ENCODE results near the gene ALG1.
"Not testable (repeated sequence)": the region's sequence is repeated elsewhere in the genome, so short reads cannot be mapped to it uniquely, and the experiment has no call there.

The ALG1 gene

GRCh38 chr16:5071681-5072333, at the start of gene ALG1:
Gene ALG1 (plus strand): TSS chr16:5071843. CDS start chr16:5071850, 7 bp downstream.
- DNase-seq = peak; percentile 82

- no peak for DNase-seq
These were observed 49.1 kb upstream of the ALG1 start for GRCh38 chr16:5022521-5022920.

- DNase-seq = no peak
These were observed 47.0 kb upstream of the ALG1 start for GRCh38 chr16:5024632-5025031.

GRCh38 chr16:5025171-5025632, 46.4 kb upstream of the ALG1 start:
- no peak for DNase-seq

GRCh38 chr16:5026664-5027063, 45.0 kb upstream of the ALG1 start:
- no peak for DNase-seq

GRCh38 chr16:5027086-5027485, 44.6 kb upstream of the ALG1 start:
- DNase-seq = no peak

- no peak for DNase-seq
These were observed 43.9 kb upstream of the ALG1 start for GRCh38 chr16:5027575-5028235.

- DNase-seq = no peak
These were observed 42.6 kb upstream of the ALG1 start for GRCh38 chr16:5028950-5029475.

- no peak for DNase-seq
These were observed 41.3 kb upstream of the ALG1 start for GRCh38 chr16:5030251-5030870.

GRCh38 chr16:5031601-5032000, 40.0 kb upstream of the ALG1 start:
- no peak for DNase-seq

- no peak for DNase-seq
These were observed 38.9 kb upstream of the ALG1 start for GRCh38 chr16:5032748-5033167.

GRCh38 chr16:5033256-5034166, 38.1 kb upstream of the ALG1 start, which contains the start of gene NAGPA:
Gene NAGPA (minus strand): TSS chr16:5033935. CDS start chr16:5033914, 21 bp downstream.
- DNase-seq = peak; percentile 80

GRCh38 chr16:5034167-5034523, 37.5 kb upstream of the ALG1 start:
- no peak for DNase-seq

- DNase-seq = no peak
These were observed 35.8 kb upstream of the ALG1 start for GRCh38 chr16:5035909-5036227.

GRCh38 chr16:5036228-5037156, 35.2 kb upstream of the ALG1 start:
- no peak for DNase-seq

GRCh38 chr16:5040451-5040850, 31.2 kb upstream of the ALG1 start:
- DNase-seq = no peak

GRCh38 chr16:5041600-5042133, 30.0 kb upstream of the ALG1 start:
- peak; percentile 69 for DNase-seq

GRCh38 chr16:5042574-5043171, 29.0 kb upstream of the ALG1 start:
- DNase-seq = peak; percentile 24

GRCh38 chr16:5044011-5044540, 27.6 kb upstream of the ALG1 start:
- DNase-seq = no peak

GRCh38 chr16:5044581-5044980, 27.1 kb upstream of the ALG1 start:
- DNase-seq = not testable (repeated sequence)
